Measurements from ENCODE around the gene SORCS1. TPM values are rescaled to one million over a fixed set of nuclear protein-coding genes. Genes with fewer than 3 reads are reported as not detected.
A peak's percentile ranks its signal among the peaks of the same experiment; 100 is the strongest.

The SORCS1 gene
- total RNA-seq, 1 donor from 2014 or later, result not detected

- no peaks in the 10 kb centered on the region for H3K27me3 ChIP-seq (ENCODE audit: control insufficient read depth, insufficient read depth, low read length)
- no peak overlapping the region for H3K4me3 ChIP-seq (ENCODE audit: low read depth, low read length)
- DNase-seq (ENCODE audit: low read depth) (peak; percentile 38), FAIRE-seq (no peak)
- TF ChIP-seq, protein P1, sequence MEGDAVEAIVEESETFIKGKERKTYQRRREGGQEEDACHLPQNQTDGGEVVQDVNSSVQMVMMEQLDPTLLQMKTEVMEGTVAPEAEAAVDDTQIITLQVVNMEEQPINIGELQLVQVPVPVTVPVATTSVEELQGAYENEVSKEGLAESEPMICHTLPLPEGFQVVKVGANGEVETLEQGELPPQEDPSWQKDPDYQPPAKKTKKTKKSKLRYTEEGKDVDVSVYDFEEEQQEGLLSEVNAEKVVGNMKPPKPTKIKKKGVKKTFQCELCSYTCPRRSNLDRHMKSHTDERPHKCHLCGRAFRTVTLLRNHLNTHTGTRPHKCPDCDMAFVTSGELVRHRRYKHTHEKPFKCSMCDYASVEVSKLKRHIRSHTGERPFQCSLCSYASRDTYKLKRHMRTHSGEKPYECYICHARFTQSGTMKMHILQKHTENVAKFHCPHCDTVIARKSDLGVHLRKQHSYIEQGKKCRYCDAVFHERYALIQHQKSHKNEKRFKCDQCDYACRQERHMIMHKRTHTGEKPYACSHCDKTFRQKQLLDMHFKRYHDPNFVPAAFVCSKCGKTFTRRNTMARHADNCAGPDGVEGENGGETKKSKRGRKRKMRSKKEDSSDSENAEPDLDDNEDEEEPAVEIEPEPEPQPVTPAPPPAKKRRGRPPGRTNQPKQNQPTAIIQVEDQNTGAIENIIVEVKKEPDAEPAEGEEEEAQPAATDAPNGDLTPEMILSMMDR (IDR thresholded peaks at IDR 0.05; ENCODE audit: insufficient read depth, low read length, severe bottlenecking), result peak; percentile 78
- H3K36me3 ChIP-seq (ENCODE audit: control insufficient read depth, insufficient read depth, low read length), result no peaks in the 10 kb centered on the region
Observed at GRCh38 chr10:106705681-106706100, 458.8 kb downstream of the SORCS1 start.

DNA sequence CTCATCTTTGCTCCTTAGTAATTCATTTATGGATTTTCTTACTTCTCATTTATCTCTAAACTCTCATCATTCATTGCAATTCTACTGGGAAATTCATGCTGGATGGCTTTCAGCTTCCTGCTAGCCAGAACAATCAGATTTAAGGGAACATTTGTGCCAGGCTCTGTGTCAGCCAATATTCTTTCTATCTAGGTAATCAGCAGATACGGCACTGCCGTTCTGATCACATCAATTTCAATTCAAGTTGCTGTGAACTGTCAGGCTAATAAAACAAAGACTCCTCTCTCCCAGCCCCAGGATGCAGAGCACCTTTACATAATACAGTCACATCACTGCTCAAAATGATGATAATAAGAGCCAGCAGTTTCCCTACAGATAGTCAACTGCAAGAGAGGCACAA is 468.3 kb downstream of the SORCS1 start:
- TF ChIP-seq, protein P1 (IDR thresholded peaks at IDR 0.05; ENCODE audit: insufficient read depth, low read length, severe bottlenecking), result no peak
- H3K36me3 ChIP-seq (ENCODE audit: control insufficient read depth, insufficient read depth, low read length), result no peaks in the 10 kb centered on the region
- H3K4me3 ChIP-seq (ENCODE audit: low read depth, low read length), result no peak overlapping the region
- no peak for DNase-seq (ENCODE audit: low read depth)
- no peaks in the 10 kb centered on the region for H3K27me3 ChIP-seq (ENCODE audit: control insufficient read depth, insufficient read depth, low read length)
- FAIRE-seq, result no peak

DNA sequence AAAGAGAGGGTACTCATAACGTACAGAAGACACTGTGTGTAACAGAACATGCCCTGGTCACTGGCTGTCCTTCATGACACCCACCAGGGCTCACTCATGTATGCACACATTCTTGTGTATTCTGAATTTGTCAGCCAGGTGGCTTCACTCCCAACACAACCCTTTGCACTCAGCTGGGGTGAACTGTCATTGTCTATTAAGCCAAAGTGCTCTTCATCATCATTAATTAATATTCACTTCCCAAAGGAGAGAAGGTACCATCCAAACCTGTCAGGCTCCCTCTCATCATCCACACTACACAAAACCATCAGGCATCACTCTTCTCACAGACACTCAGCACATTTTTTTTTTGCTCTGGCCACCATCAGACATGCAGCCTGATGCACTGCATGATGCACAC is 469.8 kb downstream of the SORCS1 start:
- Histone ChIP-seq H3K27me3 (ENCODE audit: control insufficient read depth, insufficient read depth, low read length) (no peaks in the 10 kb centered on the region), H3K36me3 (ENCODE audit: control insufficient read depth, insufficient read depth, low read length) (no peaks in the 10 kb centered on the region), H3K4me3 (ENCODE audit: low read depth, low read length) (no peak overlapping the region)
- no peak for FAIRE-seq
- no peak for DNase-seq (ENCODE audit: low read depth)
- TF ChIP-seq, protein P1 (IDR thresholded peaks at IDR 0.05; ENCODE audit: insufficient read depth, low read length, severe bottlenecking), result no peak

DNA sequence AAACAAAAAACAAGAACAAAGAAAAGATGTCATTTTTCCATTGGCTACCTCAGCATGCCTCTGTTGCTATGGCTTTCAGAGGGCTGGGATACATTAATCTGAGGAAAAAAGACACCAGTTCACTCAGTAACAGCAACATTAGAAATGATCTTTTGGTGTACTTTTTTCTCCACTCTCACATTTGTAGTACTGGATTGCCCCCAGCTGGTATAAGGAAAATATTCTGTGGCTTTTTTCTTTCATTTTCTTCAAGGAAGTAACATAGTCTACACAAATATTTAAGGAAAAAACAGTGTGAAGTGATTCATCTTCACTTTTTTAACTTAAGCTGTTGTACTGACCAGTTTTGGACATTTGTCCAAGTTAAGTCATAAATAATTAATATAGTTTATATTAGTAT is 482.3 kb downstream of the SORCS1 start:
- H3K36me3 ChIP-seq (ENCODE audit: control insufficient read depth, insufficient read depth, low read length), result no peaks in the 10 kb centered on the region
- no peak overlapping the region for H3K4me3 ChIP-seq (ENCODE audit: low read depth, low read length)
- FAIRE-seq (no peak), DNase-seq (ENCODE audit: low read depth) (peak; percentile 3)
- TF ChIP-seq, protein P1 (IDR thresholded peaks at IDR 0.05; ENCODE audit: insufficient read depth, low read length, severe bottlenecking), result no peak
- H3K27me3 ChIP-seq (ENCODE audit: control insufficient read depth, insufficient read depth, low read length), result no peaks in the 10 kb centered on the region

DNA sequence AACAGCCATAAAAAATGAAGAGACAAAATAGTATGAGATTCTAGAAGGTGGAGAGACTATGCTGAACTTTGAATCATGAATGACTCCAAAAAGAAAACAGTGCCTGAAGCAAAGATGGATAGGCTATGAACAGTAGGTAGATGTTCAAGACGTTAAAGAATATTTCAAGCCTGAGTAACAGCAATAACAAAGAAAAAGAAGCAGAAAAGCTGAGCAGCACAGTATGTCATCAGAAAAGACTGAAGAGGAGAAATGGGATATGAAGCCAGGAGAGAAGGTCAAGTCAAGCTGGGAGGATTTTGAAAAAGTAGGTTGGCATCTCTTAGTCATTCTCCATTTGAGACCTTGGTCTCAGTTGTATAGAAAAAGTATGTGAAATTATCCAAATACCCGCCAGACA is 484.4 kb downstream of the SORCS1 start:
- TF ChIP-seq, protein P1 (IDR thresholded peaks at IDR 0.05; ENCODE audit: insufficient read depth, low read length, severe bottlenecking), result no peak
- DNase-seq (ENCODE audit: low read depth) (no peak), FAIRE-seq (no peak)
- Histone ChIP-seq H3K4me3 (ENCODE audit: low read depth, low read length) (no peak overlapping the region), H3K27me3 (ENCODE audit: control insufficient read depth, insufficient read depth, low read length) (no peaks in the 10 kb centered on the region), H3K36me3 (ENCODE audit: control insufficient read depth, insufficient read depth, low read length) (no peaks in the 10 kb centered on the region)

DNA sequence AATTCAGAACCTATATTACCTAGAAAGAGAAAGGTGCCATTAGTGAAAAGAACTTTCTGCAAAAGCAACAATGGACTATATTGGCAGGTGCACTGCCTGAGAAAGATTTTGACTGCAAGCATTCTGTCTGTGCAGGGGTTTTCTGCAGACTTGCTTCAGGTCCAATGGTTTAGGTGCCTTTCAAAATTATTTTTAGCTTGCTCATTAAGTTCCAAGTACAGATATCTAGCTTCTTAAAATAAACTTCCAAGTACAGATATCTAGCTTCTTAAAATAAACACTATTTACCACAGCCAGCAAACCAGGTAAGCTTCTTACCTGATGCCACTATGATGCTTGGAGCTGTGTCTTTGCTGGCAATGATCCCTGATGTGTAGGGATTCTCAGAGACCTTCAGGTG is 485.2 kb downstream of the SORCS1 start:
- TF ChIP-seq, protein P1 (IDR thresholded peaks at IDR 0.05; ENCODE audit: insufficient read depth, low read length, severe bottlenecking), result no peak
- H3K27me3 ChIP-seq (ENCODE audit: control insufficient read depth, insufficient read depth, low read length), result no peaks in the 10 kb centered on the region
- no peaks in the 10 kb centered on the region for H3K36me3 ChIP-seq (ENCODE audit: control insufficient read depth, insufficient read depth, low read length)
- H3K4me3 ChIP-seq (ENCODE audit: low read depth, low read length), result no peak overlapping the region
- FAIRE-seq (no peak), DNase-seq (ENCODE audit: low read depth) (no peak)
